WI38 (cell line): ENCODE data around the gene ASPG.

Experiments
- H3K4me3 ChIP-seq: 2 replicates; pipeline ENCODE4 v1.5.1; 2011; ENCODE audit warnings: low read depth, mild to moderate bottlenecking, control low read depth, low read length
- TF ChIP-seq, protein P1 (sequence below): IDR thresholded peaks from 2 replicates; pipeline ENCODE4 v1.5.1; 2012; ENCODE audit warnings: low read depth, mild to moderate bottlenecking, control low read depth, low read length

ASPG gene

GRCh38 chr14:104116756-104117340, 31.3 kb downstream of the ASPG start:
- H3K4me3 ChIP-seq: no peak overlapping the region; the same call in 1 of the 2 replicates
- TF ChIP-seq, protein P1, sequence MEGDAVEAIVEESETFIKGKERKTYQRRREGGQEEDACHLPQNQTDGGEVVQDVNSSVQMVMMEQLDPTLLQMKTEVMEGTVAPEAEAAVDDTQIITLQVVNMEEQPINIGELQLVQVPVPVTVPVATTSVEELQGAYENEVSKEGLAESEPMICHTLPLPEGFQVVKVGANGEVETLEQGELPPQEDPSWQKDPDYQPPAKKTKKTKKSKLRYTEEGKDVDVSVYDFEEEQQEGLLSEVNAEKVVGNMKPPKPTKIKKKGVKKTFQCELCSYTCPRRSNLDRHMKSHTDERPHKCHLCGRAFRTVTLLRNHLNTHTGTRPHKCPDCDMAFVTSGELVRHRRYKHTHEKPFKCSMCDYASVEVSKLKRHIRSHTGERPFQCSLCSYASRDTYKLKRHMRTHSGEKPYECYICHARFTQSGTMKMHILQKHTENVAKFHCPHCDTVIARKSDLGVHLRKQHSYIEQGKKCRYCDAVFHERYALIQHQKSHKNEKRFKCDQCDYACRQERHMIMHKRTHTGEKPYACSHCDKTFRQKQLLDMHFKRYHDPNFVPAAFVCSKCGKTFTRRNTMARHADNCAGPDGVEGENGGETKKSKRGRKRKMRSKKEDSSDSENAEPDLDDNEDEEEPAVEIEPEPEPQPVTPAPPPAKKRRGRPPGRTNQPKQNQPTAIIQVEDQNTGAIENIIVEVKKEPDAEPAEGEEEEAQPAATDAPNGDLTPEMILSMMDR: no peak

DNA sequence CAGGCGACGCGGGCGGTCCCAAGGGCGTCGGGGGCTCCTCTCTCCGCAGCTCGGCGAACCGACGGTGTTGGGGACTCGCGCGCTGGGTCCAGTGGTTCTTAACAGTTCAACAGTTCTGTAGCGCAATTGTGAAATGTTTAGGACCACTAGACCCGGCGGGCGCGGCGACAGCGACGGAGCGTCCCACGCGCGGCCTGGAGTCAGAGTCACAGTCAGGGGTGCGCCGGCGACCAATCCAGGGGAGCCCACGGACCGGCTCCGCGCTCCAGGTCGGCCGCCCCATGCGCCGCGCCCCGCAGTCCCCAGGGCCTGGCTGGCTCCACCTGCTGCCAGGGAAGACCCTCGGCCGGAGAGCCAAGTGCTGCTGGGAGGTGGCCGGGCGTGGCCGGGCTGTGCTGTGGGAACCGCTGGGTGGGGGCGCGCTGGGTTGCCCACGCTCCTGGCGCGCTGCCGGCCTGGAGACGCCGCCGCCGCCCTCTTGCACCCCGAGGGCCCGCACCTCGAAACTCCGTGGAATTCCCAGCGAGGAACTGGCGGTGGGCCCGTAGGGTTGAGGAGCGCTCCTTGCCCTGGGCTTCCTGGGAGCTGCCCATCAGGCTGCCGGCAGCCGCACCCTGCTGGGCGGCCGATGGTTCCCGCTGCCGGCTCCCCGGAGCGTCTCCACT, 32.0 kb downstream of the ASPG start:
- no peak overlapping the region for H3K4me3 ChIP-seq

GRCh38 chr14:104118006-104118844, 32.7 kb downstream of the ASPG start:
- H3K4me3 ChIP-seq: no peak overlapping the region
- TF ChIP-seq, protein P1: no peak

More for the DNA sequence above, 32.0 kb downstream of the ASPG start:
- TF ChIP-seq, protein P1: no peak

GRCh38 chr14:104119119-104119487, 33.6 kb downstream of the ASPG start:
- no peak overlapping the region for H3K4me3 ChIP-seq
- TF ChIP-seq, protein P1: no peak

DNA sequence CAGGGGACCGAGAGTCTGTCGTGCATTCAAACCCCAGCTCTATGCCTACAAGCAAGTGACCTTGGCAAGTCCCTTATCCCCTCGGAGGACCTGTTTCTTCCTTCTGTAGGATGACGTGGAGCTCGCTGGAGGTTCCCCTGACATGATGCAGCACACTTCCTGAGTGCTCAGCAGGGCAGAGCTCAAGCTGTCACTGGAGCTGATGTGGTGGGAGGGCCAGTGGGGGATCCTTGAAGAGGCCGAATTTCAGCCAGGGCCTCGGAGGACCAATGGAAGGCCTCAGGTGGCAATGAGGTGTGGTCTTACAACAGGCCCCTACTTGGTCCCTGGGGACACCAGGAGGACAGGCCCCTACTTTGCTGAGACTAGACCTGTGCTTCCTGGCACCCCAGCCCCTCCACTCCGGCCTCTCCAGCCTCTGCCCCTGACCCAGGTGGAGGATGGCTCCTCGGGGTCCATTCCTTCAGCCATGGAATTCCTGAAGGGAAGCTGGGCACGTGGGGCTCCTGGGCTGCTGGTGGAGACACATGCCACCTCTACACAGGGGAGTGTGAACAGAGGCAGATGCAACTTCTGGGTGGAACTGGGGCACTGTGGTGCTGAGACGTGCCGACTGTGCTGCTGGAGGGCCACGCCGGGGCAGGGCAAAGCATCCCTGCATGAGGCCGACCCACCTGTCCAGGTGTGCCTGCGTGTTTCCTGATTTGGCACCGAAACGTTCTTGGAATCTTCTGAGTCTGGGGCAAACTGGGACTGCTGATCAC, 34.2 kb downstream of the ASPG start:
- no peak overlapping the region for H3K4me3 ChIP-seq
- TF ChIP-seq, protein P1: no peak

DNA sequence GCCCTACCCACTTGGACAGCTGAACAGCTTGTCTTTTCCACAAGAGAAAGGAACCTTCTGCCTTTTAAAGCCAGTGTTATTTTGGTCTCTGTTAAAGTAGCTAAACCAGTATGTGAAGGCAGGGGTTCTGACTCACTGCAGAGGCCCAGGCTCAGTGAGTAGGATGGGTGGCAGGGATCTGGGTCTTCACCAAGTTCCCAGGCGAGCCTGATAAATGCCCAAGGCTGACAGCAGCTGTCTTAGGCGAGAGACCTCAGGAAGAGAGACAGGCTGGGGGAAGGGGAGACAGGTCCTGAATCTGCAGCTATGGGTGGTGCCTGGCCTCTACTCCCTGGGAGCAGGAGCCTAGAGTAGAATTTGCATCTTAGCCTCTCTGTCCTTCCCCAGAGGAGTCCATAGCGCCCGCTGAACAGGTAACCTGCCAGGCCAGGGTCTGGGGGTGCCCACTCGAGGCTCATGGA, 34.8 kb downstream of the ASPG start:
- TF ChIP-seq, protein P1: no peak
- no peak overlapping the region for H3K4me3 ChIP-seq
